H4 (cell line): Measurements from ENCODE around the gene ELOVL1. TPM values are rescaled to one million over a fixed set of nuclear protein-coding genes. Genes with fewer than 3 reads are reported as not detected.
A peak's percentile ranks its signal among the peaks of the same experiment; 100 is the strongest.

Source experiments
- DNase-seq: peaks from one replicate; pipeline ENCODE4 v3.0.0-alpha.2; 2015; ENCODE audit warnings: low spot score
- total RNA-seq: library from RNA; depleted of rRNA; stranded (reverse); fragments of >200 nt; shearing (Covaris generic); gene quantifications from 2 replicates; pipeline ENCODE4 v1.2.3, GENCODE V29; 2014; rRNA removed

The ELOVL1 gene
- total RNA-seq, 1 experiment from 2014 or later, result 138 TPM

- DNase-seq, result peak; percentile 74
These were observed 37.6 kb downstream of the ELOVL1 start for GRCh38 chr1:43329995-43330751.

GRCh38 chr1:43327549-43328292 is 40.1 kb downstream of the ELOVL1 start:
- no peak for DNase-seq

GRCh38 chr1:43325381-43325780 is 42.4 kb downstream of the ELOVL1 start:
- DNase-seq, result no peak

- no peak for DNase-seq
These were observed 43.0 kb downstream of the ELOVL1 start for GRCh38 chr1:43324810-43325209.

GRCh38 chr1:43322506-43322905 is 45.3 kb downstream of the ELOVL1 start:
- DNase-seq, result no peak

- DNase-seq, result no peak
These were observed 46.4 kb downstream of the ELOVL1 start for GRCh38 chr1:43321331-43321891.

- DNase-seq, result no peak
These were observed 48.0 kb downstream of the ELOVL1 start for GRCh38 chr1:43319766-43320165.

- no peak for DNase-seq
These were observed 48.5 kb downstream of the ELOVL1 start for GRCh38 chr1:43319288-43319687.

GRCh38 chr1:43318831-43319230 is 49.0 kb downstream of the ELOVL1 start:
- DNase-seq, result no peak

GRCh38 chr1:43317817-43318471 is 49.9 kb downstream of the ELOVL1 start:
- DNase-seq, result no peak

- no peak for DNase-seq
These were observed 50.9 kb downstream of the ELOVL1 start for GRCh38 chr1:43316738-43317520.

GRCh38 chr1:43315963-43316737 is 51.7 kb downstream of the ELOVL1 start:
- DNase-seq, result no peak

GRCh38 chr1:43315481-43315880 is 52.3 kb downstream of the ELOVL1 start:
- no peak for DNase-seq

GRCh38 chr1:43314233-43314632 is 53.6 kb downstream of the ELOVL1 start:
- DNase-seq, result no peak

- DNase-seq, result no peak
These were observed 54.0 kb downstream of the ELOVL1 start for GRCh38 chr1:43313771-43314170.

Other genes with a start within 250 kb of the ELOVL1 start
- gene EBNA1BP2, start 195.7 kb downstream of the ELOVL1 start, total RNA-seq, result 211 and 219 TPM in 2 replicates
- gene CFAP57, start 195.7 kb downstream of the ELOVL1 start, total RNA-seq, result 1.1 and 1.2 TPM in 2 replicates
- gene TMEM125, start 98.0 kb downstream of the ELOVL1 start, total RNA-seq, result not detected in 2 replicates
- not detected in 2 replicates for gene C1orf210, start 82.4 kb downstream of the ELOVL1 start, total RNA-seq
- 0.04 TPM in 1 of 2 replicates, not detected in the other for gene TIE1, start 67.0 kb downstream of the ELOVL1 start, total RNA-seq
- gene MPL, start 30.2 kb downstream of the ELOVL1 start, total RNA-seq, result not detected in 2 replicates
- gene CDC20, start 9.0 kb downstream of the ELOVL1 start, total RNA-seq, result 313 and 327 TPM in 2 replicates
- 113 and 119 TPM in 2 replicates for gene MED8, start 21.8 kb upstream of the ELOVL1 start, total RNA-seq
- 4.2 and 6.3 TPM in 2 replicates for gene SZT2, start 21.9 kb upstream of the ELOVL1 start, total RNA-seq
- 32.4 and 35.1 TPM in 2 replicates for gene HYI, start 85.9 kb upstream of the ELOVL1 start, total RNA-seq
- gene PTPRF, start 162.9 kb upstream of the ELOVL1 start, total RNA-seq, result 8.5 and 11.6 TPM in 2 replicates